GM03348 (cell line): Measurements from ENCODE around the gene ZNF275.
"Not testable (repeated sequence)": the region's sequence is repeated elsewhere in the genome, so short reads cannot be mapped to it uniquely, and the experiment has no call there.

ENCODE experiments used
- DNase-seq: peaks from one replicate; pipeline ENCODE4 v3.0.0; 2012; ENCODE audit warnings: low spot score

The ZNF275 gene

DNA sequence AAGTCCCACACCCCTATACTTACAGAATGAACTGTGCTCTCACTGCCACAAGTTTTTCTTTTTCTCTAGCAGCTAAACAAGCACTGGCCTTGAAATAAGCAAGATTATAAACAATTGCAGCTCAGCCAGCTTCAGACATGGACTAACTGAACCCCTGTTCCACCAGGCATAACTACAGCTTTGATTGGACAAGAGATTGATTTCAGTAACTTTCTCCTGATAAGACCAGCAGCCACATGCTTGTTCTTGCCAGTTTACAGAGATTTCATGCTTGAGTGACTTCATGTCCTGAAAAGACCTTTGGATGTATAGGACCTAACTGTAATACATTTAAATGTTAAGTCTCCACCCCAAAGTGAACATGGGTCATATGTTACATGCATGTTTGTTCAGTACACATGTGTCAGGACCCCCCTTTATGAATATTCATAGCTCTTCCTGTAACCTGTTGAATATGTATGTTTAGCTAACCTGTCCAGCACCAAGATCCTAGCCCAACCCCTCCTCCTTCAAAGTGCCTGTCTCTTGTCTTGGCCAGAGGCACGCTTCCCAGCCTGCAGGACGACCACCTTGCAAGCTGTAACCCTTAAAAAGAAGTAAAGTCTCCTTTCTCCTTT lies 27.9 kb downstream of the ZNF275 start:
- no peak for DNase-seq

- DNase-seq = no peak
Observed at GRCh38 chrX:153365670-153366069, 31.7 kb downstream of the ZNF275 start.

- no peak for DNase-seq
Observed at GRCh38 chrX:153366119-153366518, 32.2 kb downstream of the ZNF275 start.

GRCh38 chrX:153366878-153367538 lies 33.1 kb downstream of the ZNF275 start:
- no peak for DNase-seq

- DNase-seq = no peak
Observed at GRCh38 chrX:153370293-153371055, 36.5 kb downstream of the ZNF275 start.

GRCh38 chrX:153371256-153371655 lies 37.3 kb downstream of the ZNF275 start:
- DNase-seq = no peak

DNA sequence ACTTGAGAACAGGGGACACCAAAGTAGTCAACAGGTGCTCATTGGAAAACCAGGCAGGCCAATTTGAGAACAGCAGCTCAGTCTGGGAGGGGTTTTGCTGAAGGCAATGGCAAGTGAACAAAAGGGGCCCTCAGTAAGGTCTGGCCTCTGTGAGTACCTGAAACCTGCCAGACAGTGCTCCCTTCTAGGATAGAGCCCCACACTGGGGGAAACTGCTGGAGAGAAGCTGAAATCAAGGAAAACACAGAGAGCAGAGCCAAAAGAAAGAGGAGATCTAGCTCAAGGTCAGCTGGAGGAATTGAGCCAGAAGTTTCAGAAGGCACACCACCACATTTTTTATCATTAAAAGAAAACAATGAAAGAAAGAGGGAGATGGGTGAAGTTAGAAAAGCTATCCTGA lies 39.0 kb downstream of the ZNF275 start:
- no peak for DNase-seq

- no peak for DNase-seq
Observed at GRCh38 chrX:153374426-153374825, 40.5 kb downstream of the ZNF275 start.

DNA sequence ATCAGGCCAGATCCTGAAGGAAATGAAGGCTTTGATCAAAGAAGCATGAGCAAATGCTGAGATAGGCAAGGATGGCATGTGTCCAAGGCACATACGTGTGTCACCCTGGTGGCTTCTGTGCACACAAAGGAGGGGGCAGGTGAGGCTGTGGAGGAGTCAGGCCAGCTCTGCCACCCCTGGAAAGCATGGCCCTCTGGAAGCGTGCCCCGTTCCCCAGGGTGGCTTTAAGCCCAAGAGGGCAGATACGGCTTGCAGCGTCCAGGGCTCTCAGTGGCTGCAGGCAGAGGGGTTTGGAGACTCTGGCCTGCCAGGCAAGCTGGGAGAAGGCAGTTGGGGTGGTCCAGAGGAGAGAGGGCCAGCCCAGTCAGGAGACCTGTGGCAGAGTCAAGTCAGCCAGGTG lies 41.6 kb downstream of the ZNF275 start:
- no peak for DNase-seq

GRCh38 chrX:153377727-153378126 lies 43.8 kb downstream of the ZNF275 start:
- DNase-seq = no peak

DNA sequence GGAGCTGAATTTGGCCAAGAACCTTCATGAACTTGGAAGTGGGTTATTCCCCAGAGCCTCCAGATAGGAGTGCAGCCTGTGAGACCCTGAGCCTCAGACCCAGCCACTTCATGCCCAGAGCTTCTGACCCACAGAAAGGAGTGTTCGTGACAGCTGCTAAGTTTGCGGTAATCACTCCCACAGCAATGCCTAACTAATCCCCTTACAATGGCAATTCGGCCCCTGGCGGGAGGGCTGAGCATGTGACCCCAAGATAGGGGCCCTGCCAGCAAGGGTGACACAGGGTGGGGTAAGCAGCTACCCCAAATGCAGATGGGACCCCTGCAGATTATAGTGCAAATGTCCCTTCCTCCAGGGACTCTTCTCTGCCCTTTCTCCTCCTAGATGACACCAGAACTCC lies 44.7 kb downstream of the ZNF275 start:
- DNase-seq = no peak

DNA sequence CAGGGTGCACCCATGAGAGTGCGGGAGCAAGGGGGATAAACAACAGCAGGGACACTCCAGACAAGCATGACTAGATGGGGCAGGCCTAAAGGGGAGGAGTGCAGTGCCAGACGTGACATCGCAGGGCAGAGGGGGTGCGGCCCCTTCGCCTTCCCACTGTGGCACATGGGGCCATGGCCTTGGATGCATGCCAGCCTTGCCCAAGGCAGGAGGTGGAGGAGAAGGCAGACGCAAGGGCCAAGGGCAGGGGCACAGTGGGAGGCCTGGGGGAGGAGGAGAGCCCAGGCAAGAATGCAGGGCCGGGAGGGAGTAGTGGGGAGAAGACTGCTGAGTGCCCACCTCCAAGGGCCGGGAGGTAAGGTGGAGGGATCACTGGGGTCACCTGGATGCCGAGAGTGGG lies 45.6 kb downstream of the ZNF275 start:
- no peak for DNase-seq

DNA sequence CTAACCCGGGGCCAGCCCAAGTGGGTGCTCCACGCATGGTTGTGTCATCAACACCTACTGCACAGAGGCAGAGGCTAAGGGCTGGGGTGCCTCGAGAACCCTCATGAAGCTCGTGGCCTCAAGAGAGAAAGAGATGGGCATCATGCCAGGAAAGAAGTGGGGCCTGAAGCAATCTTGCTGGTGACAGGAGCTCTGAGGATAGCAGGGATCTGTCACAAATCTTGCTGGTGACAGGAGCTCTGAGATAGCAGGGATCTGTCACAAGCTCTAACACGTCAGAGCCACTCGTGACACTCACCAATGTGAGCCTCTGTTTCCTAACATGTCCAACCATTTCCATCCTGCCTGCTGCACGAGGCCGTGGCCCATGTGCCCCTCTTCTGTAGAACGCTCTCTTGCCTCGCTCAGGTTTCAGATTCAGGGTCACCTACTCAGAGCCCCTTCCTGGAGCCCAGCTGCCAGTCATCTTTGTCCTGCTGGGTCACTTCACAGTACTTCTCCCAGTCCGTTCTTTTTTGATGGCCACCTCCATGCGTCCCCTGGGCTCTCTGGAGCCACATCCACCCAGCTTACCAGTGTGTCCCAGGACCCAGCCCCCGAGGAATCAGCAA lies 46.1 kb downstream of the ZNF275 start:
- no peak for DNase-seq

DNA sequence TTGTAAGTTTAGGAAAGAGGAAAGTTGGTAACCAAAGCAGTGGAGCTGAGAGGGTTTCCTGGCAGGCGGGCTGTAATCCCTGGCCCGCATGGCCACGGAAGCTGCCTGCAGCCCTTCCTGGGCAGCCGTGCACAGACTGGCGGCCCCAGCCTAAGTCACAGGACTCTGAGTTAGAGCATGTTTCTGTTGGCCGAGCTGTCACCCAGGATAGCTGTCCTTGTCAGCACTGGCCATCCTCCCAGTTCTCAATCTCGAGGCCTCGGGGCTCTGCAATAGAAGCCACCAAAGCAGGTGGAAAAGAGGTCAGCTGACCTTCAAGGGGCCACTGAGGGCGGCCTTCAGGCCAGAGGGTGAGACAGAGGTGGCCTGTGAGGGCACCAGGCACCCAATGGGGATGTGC lies 46.7 kb downstream of the ZNF275 start:
- DNase-seq = no peak

DNA sequence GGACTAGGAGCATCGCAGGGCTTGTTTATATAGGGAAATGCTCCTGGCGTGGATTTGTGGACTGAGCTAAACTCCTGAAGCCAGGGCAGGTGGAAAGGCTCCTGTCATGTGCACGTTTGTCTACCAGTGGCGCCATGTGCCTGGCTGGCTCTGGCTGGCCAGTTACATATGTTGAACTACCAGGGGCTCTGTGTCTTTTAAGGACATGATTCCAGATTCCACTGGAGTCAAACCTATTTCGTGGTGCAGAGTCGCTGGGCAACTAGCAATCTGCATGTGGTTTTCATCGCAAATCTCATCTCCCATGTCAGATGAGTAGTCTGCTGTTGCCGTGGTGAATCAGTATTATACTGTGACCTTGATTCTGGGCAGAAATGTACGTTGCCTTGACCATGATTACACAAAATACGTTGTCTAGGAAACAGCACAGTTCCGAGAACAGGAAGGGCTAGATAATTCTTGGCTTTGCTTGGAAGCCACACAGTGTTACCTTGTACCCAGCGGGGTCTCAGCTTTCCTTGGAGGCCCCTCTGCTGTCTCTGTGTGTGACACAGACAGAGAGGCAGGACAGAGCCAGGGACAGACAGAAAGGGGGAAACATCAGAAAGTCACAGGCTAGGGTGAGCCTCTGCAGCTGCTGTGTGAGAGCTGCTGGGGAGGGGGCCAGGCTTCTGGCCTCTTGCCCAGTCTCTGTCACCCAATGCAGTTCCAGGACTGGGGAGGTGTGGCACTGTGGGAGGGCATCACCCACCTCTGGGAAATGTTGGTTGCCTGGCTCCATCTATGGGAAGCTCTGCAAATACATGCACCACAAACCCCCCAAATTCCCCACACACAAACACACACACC lies 48.0 kb downstream of the ZNF275 start:
- DNase-seq = peak; percentile 60

DNA sequence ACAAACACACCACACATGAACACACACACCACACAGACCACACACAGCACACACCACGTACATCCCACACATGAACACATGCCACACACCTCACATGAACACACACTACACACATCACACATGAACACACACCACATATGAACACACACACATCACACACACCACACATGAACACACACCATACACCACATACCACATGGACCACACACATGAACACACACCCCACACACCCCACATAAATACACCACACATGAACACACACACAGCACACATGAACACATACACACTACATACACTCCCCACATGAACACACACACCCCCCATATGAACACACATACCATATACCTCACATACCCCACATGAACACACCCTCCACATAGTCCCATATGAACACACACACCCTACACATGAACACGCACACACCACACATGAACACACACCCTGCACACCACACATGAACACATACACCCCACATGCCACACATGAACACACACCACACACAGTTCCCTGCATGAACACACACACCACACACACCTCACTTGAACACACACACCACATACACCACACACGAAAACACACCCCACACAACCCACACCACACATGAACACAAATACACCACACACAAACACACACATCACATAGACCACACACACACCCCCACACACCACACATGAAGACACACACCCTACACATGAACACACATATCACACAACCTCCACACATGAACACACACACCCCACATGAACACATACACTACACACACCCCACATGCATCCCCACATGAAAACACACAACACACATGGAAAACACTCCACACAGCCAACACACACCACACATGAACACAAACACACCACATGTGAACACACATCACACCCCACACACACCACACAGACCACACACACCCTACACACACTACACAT lies 48.9 kb downstream of the ZNF275 start:
- no peak for DNase-seq

DNA sequence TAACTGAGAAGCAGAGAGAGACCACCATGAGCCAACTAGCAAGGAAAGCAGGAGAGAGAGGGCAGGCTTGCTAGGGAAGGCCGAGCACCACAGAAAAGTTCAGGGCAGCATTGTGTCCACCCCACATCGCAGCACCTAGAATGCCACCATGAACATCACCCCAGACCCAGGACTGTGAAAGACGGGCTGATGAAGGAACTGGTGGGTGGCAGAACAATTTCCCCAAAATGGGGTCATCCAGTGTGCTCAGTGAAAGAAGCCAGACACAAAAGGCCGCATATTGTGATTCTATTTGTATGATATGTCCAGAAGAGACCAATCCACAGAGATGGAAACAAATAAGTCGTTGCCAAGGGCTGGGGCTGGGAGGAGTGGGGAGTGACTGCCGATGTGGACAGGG lies 50.4 kb downstream of the ZNF275 start:
- DNase-seq = no peak

DNA sequence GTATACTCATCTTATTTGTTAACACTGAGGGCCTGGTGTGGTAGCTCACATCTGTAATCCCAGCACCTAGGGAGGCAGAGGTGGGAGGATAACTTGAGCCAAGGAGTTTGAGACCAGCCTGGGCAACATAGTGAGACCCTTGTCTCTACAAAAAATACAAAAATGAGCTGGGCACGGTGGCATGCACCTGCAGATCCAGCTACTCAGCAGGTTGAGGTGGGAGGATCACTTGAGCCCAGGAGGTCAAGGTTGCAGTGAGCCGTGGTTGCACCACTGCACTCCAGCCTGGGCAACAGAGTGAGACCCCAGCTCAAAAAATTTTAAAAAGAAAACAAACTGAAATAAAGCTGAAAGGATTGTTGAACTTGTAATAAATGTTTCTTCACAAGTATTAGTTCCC lies 51.0 kb downstream of the ZNF275 start:
- not testable (repeated sequence) for DNase-seq

- no peak for DNase-seq
Observed at GRCh38 chrX:153386097-153386496, 52.1 kb downstream of the ZNF275 start.

DNA sequence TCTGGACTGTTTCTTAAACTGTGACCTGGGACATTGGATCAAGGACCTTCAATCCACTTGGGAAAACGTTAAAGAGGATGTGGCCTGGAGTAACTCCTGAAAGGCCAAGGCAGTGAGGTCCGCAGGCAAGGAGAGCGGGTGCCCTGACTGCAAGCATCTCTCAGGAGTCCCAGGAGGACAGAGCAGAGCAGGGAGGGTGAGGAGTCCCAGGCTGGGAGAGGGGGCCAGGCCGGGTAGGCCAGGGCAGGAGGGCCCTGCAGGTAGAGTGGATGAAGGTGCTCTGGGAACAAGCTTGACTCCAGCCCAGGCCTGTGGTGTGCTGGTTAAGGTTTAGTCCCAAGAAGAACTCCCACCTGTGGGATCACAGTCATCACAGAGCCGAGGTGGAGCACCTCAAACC lies 53.4 kb downstream of the ZNF275 start:
- no peak for DNase-seq
